ENCODE data around the gene MLH3. TPM values are rescaled to one million over a fixed set of nuclear protein-coding genes. Genes with fewer than 3 reads are reported as not detected.

MLH3 gene
- total and polyA plus RNA-seq, 2 of the 13 experiments (the other 11 are each of a cell fraction or from before 2014, with no cell fraction given) = 14.4 to 24.8 TPM

DNA sequence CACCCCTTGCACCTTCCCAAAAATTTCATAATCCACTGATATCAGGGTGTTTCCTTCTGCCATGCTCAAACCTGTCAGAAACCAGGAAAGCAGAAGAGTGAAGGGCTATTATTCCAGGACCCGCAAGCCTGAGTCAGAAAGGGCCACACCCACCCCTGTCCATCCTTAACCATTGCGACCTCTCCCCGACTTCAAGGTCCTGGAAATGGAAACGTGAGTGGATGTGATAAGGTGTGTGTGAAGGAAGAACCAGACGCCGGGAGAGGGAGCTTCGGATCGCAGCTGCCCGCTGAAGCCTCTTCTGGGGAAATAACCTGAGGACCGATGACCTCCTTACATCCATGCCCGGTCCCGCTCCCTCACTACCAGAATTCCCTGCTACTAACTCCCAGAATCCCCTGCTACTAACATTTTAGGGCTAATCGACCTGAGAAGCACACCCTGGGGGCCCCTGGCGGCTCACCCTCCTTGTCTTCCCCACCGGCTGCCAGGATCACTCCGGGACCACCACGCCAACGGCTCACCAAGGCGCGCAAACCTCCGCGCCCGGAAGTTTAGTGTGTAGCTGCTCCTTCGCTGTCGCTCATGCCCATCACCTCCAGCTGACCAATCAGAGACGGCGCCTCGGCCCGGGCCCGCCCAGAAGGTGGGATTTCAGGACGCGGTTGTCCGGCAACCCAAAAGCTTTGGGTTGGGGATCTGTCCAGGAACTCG lies 12.4 kb upstream of the MLH3 start, which contains the start of gene ACYP1:
Gene ACYP1, minus strand, starts transcription at position 534 of the 714 bp plus-strand sequence. Its CDS starts 471 bp downstream, at position 63.
- peaks cover 0 to 3% of the 10 kb centered on the region in 2 experiments; a peak in 1 of 5 replicates for H3K36me3 ChIP-seq (replicated peaks in 1 of 2; ENCODE audit: control insufficient read depth in 1 of 2, insufficient read depth in 2 of 2, low read length in 2 of 2)
- intact Hi-C loops (cut with micrococcal nuclease; ENCODE audit: unreplicated experiment) (loop anchor here (10.0 kb wide), 1 partner anchor 59 kb away; the partner anchor contains the start of gene EIF2B2), in situ Hi-C loops (cut with HindIII; ENCODE audit: extremely low pct_ligation_motif_present, low pct_unique_long_range_greater_than_20kb) (no loop called here)
- CTCF ChIA-PET (ENCODE audit: low intra/inter-chr PET ratio, low total read pairs) = no interaction called here
- H3K4me3 ChIP-seq (replicated peaks in 1 of 3; ENCODE audit: insufficient read depth in 1 of 3, low read depth in 2 of 3, low read length in 3 of 3) = peak within 1 kb of the TSS; percentile 73 to 86 (median 77)
- TSS peak; percentile 31 for BruUV-seq (replicated peaks)
- no peaks in the 10 kb centered on the region for H4K20me1 ChIP-seq (ENCODE audit: insufficient read depth, low read length)
- no peaks in the 10 kb centered on the region; a peak in 1 of 5 replicates for H3K27me3 ChIP-seq (ENCODE audit: control insufficient read depth in 1 of 2, insufficient read depth in 2 of 2, low read length in 2 of 2)
- peak; percentile 99 for ATAC-seq
- peak; percentile 83 for FAIRE-seq
- peaks cover 24% of the 10 kb centered on the region for H3K79me2 ChIP-seq (ENCODE audit: insufficient read depth, low read length)
- peak; percentile 82 for DNase-seq (ENCODE audit: low spot score)
- H2AFZ ChIP-seq (ENCODE audit: low read length) = peak within 1 kb of the TSS; percentile 48
- peaks cover 35% of the 10 kb centered on the region for H3K4me1 ChIP-seq (ENCODE audit: insufficient read depth, low read length)
- peak within 1 kb of the TSS; percentile 67 for H3K9ac ChIP-seq (ENCODE audit: insufficient read depth, low read depth, low read length)
- 1% methylated on average over 24 of the region's 34 CpGs for WGBS (ENCODE audit: low lambda C conversion rate)
- no peaks in the 10 kb centered on the region for H3K9me3 ChIP-seq (ENCODE audit: low read length)
- POLR2A ChIA-PET = interaction anchor here (0.6 to 1.7 kb wide), 5 partner anchors 14 to 141 kb away, joined by 3 to 18 read pairs (median 4); partner anchors contain the start of genes MLH3 and RPS6KL1
- H3K4me2 ChIP-seq (ENCODE audit: low read depth, low read length) = peak within 1 kb of the TSS; percentile 94
- H3K27ac ChIP-seq (ENCODE audit: extremely low read length, insufficient read depth, low read length) = peak within 1 kb of the TSS; percentile 37
- peak; percentile 76 for TF ChIP-seq TBX2 (CRISPR knock-in tag; IDR thresholded peaks at IDR 0.05; ENCODE audit: borderline replicate concordance)
- TF ChIP-seq ZNF577 (CRISPR knock-in tag; IDR thresholded peaks at IDR 0.05; ENCODE audit: borderline replicate concordance, low read depth) = no peak
- peak; percentile 57 for TF ChIP-seq ZMYM4 (CRISPR knock-in tag; IDR thresholded peaks at IDR 0.05)
- TF ChIP-seq ZNF567 (CRISPR knock-in tag; IDR thresholded peaks at IDR 0.05; ENCODE audit: borderline replicate concordance) = no peak
- no peak for TF ChIP-seq PHF5A (CRISPR knock-in tag; IDR thresholded peaks at IDR 0.05; ENCODE audit: low read depth, unreplicated experiment)
- TF ChIP-seq, protein P1, sequence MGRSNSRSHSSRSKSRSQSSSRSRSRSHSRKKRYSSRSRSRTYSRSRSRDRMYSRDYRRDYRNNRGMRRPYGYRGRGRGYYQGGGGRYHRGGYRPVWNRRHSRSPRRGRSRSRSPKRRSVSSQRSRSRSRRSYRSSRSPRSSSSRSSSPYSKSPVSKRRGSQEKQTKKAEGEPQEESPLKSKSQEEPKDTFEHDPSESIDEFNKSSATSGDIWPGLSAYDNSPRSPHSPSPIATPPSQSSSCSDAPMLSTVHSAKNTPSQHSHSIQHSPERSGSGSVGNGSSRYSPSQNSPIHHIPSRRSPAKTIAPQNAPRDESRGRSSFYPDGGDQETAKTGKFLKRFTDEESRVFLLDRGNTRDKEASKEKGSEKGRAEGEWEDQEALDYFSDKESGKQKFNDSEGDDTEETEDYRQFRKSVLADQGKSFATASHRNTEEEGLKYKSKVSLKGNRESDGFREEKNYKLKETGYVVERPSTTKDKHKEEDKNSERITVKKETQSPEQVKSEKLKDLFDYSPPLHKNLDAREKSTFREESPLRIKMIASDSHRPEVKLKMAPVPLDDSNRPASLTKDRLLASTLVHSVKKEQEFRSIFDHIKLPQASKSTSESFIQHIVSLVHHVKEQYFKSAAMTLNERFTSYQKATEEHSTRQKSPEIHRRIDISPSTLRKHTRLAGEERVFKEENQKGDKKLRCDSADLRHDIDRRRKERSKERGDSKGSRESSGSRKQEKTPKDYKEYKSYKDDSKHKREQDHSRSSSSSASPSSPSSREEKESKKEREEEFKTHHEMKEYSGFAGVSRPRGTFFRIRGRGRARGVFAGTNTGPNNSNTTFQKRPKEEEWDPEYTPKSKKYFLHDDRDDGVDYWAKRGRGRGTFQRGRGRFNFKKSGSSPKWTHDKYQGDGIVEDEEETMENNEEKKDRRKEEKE (IDR thresholded peaks at IDR 0.05) = no peak
- no peak for TF ChIP-seq MED1 (CRISPR knock-in tag; IDR thresholded peaks at IDR 0.05)
- TF ChIP-seq, protein P2, sequence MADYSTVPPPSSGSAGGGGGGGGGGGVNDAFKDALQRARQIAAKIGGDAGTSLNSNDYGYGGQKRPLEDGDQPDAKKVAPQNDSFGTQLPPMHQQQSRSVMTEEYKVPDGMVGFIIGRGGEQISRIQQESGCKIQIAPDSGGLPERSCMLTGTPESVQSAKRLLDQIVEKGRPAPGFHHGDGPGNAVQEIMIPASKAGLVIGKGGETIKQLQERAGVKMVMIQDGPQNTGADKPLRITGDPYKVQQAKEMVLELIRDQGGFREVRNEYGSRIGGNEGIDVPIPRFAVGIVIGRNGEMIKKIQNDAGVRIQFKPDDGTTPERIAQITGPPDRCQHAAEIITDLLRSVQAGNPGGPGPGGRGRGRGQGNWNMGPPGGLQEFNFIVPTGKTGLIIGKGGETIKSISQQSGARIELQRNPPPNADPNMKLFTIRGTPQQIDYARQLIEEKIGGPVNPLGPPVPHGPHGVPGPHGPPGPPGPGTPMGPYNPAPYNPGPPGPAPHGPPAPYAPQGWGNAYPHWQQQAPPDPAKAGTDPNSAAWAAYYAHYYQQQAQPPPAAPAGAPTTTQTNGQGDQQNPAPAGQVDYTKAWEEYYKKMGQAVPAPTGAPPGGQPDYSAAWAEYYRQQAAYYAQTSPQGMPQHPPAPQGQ (CRISPR knock-in tag; IDR thresholded peaks at IDR 0.05; ENCODE audit: borderline replicate concordance) = no peak
- TF ChIP-seq KAT8 (CRISPR knock-in tag; IDR thresholded peaks at IDR 0.05) = peak; percentile 75
- no peak for TF ChIP-seq ZNF510 (CRISPR knock-in tag; IDR thresholded peaks at IDR 0.05; ENCODE audit: low read depth)
- TF ChIP-seq, protein P3, sequence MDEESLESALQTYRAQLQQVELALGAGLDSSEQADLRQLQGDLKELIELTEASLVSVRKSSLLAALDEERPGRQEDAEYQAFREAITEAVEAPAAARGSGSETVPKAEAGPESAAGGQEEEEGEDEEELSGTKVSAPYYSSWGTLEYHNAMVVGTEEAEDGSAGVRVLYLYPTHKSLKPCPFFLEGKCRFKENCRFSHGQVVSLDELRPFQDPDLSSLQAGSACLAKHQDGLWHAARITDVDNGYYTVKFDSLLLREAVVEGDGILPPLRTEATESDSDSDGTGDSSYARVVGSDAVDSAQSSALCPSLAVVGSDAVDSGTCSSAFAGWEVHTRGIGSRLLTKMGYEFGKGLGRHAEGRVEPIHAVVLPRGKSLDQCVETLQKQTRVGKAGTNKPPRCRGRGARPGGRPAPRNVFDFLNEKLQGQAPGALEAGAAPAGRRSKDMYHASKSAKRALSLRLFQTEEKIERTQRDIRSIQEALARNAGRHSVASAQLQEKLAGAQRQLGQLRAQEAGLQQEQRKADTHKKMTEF (CRISPR knock-in tag; IDR thresholded peaks at IDR 0.05) = 0 out of 2 replicates have a peak, but pooled peaks have one; percentile 45
- peak; percentile 78; the same call in 1 of the 2 replicates for TF ChIP-seq ELF4 (CRISPR knock-in tag; IDR thresholded peaks at IDR 0.05; ENCODE audit: borderline replicate concordance)
- TF ChIP-seq, protein P4, sequence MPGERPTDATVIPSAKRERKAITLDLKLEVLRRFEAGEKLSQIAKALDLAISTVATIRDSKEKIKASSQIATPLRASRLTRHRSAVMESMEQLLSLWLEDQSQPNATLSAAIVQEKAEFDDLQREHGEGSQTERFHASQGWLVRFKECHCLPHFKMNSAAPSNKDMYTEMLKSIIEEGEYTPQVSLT (CRISPR knock-in tag; IDR thresholded peaks at IDR 0.05; ENCODE audit: borderline replicate concordance, low read depth) = no peak
- no peak for TF ChIP-seq FOSL2 (CRISPR knock-in tag; IDR thresholded peaks at IDR 0.05)
- TF ChIP-seq, protein P5, sequence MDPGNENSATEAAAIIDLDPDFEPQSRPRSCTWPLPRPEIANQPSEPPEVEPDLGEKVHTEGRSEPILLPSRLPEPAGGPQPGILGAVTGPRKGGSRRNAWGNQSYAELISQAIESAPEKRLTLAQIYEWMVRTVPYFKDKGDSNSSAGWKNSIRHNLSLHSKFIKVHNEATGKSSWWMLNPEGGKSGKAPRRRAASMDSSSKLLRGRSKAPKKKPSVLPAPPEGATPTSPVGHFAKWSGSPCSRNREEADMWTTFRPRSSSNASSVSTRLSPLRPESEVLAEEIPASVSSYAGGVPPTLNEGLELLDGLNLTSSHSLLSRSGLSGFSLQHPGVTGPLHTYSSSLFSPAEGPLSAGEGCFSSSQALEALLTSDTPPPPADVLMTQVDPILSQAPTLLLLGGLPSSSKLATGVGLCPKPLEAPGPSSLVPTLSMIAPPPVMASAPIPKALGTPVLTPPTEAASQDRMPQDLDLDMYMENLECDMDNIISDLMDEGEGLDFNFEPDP (CRISPR knock-in tag; conservative IDR thresholded peaks at IDR 0.05) = no peak

All from HepG2 (cell line).